SK-N-SH treated with all-trans-retinoic acid at 6 μM for 48 hours (cell line): ENCODE data around the gene PGM1.

Source experiments
- ARNTL ChIP-seq: fragments of 450-650 bp; formaldehyde crosslinking; IDR thresholded peaks from 2 replicates; pipeline ENCODE4 v1.5.0; 2020; ENCODE audit warnings: low read depth, mild to moderate bottlenecking, moderate library complexity, borderline replicate concordance
- ZFP3 ChIP-seq: fragments of 250-450 bp; sonication (Bioruptor Pico); IDR thresholded peaks from 2 replicates; pipeline ENCODE4 v1.5.0; 2020; ENCODE audit warnings: mild to moderate bottlenecking, moderate library complexity
- ZFP30 ChIP-seq: fragments of 450-650 bp; formaldehyde crosslinking; IDR thresholded peaks from 2 replicates; pipeline ENCODE4 v1.5.0; 2022; ENCODE audit warnings: mild to moderate bottlenecking, moderate library complexity
- TF ChIP-seq, protein P1 (sequence below): fragments of 250-450 bp; sonication (Bioruptor Pico); IDR thresholded peaks from 2 replicates; pipeline ENCODE4 v1.8.0; 2020; ENCODE audit warnings: mild to moderate bottlenecking, moderate library complexity, borderline replicate concordance

DNA sequence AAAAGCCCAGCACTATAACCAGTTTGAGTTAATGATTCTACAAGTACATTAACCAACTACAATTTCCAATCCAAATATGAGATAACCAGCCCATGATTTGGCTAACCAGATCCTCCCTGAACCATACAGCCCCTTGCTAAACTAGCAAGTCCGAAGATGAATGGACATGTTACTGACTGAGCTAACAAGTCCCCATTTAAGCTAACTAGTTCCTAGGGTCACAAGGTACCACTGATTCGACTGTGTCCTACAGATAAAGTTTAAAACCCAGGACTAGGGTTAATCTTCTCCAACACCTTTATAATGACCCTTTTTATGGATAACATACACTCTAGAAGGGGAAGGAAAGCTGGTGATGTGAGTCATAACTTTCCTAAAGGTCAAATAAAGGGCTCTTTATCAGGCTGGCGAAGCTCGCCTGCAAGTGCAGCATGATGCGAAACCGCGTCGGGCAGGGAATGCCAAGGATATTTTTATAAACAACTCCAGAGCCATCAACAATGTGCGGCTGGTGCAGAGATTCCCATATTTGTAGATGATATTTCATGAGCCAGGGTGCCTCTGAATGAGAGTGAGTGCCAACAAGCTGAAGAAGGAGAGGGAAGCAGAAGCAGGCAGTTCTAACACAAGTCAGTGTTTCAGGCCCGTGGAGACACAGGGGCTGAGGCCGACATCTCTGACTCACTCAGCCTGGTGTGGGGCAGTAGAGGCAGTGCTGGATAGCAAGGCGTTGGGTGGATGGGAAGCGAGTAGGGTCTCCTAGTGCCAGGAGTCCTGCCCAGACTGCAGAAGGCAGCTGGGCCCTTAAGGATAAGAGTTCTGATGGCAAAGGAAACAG is 105.0 kb downstream of the PGM1 start:
- TF ChIP-seq ZFP3 (CRISPR knock-in tag) (no peak), ZFP30 (no peak), ARNTL (CRISPR knock-in tag) (no peak)
- TF ChIP-seq, protein P1, sequence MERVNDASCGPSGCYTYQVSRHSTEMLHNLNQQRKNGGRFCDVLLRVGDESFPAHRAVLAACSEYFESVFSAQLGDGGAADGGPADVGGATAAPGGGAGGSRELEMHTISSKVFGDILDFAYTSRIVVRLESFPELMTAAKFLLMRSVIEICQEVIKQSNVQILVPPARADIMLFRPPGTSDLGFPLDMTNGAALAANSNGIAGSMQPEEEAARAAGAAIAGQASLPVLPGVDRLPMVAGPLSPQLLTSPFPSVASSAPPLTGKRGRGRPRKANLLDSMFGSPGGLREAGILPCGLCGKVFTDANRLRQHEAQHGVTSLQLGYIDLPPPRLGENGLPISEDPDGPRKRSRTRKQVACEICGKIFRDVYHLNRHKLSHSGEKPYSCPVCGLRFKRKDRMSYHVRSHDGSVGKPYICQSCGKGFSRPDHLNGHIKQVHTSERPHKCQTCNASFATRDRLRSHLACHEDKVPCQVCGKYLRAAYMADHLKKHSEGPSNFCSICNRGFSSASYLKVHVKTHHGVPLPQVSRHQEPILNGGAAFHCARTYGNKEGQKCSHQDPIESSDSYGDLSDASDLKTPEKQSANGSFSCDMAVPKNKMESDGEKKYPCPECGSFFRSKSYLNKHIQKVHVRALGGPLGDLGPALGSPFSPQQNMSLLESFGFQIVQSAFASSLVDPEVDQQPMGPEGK (CRISPR knock-in tag) = no peak
